ENCODE results near the gene OGG1.

DNA sequence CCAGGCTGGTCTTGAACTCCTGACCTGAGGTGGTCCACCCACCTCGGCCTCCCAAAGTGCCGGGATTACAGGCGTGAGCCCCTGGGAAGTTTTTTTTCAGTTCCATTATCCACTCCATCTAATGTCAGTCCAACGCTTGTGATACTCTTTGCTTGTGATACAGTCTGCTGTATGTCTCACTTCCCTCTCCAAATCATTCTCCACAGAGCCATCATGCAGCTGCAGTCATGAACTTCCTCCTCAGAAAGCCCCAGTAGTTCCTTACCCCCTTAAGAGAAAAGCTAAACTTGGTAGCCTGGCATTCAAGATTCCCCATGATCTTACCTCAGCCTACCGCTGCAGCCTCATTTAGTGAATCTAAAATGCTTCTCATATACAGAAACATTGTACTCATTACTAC lies 45.5 kb downstream of the OGG1 start:
- TF ChIP-seq EZH2phosphoT487 (IDR thresholded peaks at IDR 0.05; ENCODE audit: insufficient read depth, low read depth) (no peak), EZH2 (IDR thresholded peaks at IDR 0.05; ENCODE audit: insufficient read depth, poor library complexity, severe bottlenecking) (no peak)
